ENCODE data around the gene SLC24A3. TPM values are rescaled to one million over a fixed set of nuclear protein-coding genes. Genes with fewer than 3 reads are reported as not detected.

The SLC24A3 gene
- total RNA-seq, 2 donors from 2014 or later, result 1.4 to 3.7 TPM

GRCh38 chr20:19289451-19289850 lies 77.0 kb downstream of the SLC24A3 start:
- H3K9me3 ChIP-seq, result peaks cover 0 to 2% of the 10 kb centered on the region in 2 donors
- TF ChIP-seq, protein P1, sequence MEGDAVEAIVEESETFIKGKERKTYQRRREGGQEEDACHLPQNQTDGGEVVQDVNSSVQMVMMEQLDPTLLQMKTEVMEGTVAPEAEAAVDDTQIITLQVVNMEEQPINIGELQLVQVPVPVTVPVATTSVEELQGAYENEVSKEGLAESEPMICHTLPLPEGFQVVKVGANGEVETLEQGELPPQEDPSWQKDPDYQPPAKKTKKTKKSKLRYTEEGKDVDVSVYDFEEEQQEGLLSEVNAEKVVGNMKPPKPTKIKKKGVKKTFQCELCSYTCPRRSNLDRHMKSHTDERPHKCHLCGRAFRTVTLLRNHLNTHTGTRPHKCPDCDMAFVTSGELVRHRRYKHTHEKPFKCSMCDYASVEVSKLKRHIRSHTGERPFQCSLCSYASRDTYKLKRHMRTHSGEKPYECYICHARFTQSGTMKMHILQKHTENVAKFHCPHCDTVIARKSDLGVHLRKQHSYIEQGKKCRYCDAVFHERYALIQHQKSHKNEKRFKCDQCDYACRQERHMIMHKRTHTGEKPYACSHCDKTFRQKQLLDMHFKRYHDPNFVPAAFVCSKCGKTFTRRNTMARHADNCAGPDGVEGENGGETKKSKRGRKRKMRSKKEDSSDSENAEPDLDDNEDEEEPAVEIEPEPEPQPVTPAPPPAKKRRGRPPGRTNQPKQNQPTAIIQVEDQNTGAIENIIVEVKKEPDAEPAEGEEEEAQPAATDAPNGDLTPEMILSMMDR (IDR thresholded peaks at IDR 0.05), result no peak
- H3K27me3 ChIP-seq, result no peaks in the 10 kb centered on the region
- H3K36me3 ChIP-seq, result no peaks in the 10 kb centered on the region
- H3K4me3 ChIP-seq, result no peak overlapping the region
- DNase-seq (ENCODE audit: low spot score), result peak; percentile 53
- no peak overlapping the region for H3K27ac ChIP-seq
- H3K4me1 ChIP-seq, result no peaks in the 10 kb centered on the region

DNA sequence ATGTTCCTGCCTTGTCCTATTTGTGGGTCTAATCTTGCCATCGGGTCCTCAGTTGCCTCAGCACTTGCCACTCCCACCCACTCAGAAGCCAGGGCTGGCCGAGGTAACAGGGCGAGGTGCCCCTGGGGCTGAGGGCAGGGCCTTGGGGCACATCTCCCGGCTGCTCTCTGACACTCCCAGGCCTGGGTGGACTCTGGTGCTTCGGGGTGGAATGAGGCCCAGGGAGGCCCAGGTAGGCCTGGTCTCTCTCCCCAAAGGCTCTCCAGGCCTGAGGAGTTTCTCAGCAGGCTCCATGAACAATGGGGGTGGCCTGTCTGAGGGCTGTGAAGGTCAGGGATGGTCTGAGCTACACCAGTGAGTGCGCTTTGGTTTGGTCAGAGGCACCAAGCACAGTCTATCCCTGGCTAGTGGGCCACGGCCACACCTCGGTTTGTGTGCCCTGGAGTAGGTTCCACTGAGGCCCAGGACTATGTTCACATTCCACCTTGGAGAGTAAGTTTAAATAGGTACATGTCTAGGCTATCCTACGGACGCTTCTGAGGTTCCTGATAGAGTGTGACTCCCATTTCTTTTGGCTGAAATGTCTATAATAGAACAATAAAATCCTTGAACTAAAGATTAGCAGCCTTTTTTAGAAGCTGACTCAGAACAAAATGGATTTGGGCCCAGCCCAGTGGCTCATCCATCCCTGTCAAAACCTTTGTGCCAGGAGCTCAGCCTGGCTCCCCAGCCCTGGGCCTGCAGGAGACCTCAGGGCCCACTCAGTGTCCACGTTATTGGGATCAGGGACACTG lies 78.8 kb downstream of the SLC24A3 start:
- H3K9me3 ChIP-seq, result peaks cover 0 to 4% of the 10 kb centered on the region in 2 donors
- no peaks in the 10 kb centered on the region for H3K4me1 ChIP-seq
- H3K36me3 ChIP-seq, result no peaks in the 10 kb centered on the region
- DNase-seq (ENCODE audit: low spot score), result peak; percentile 51
- no peak overlapping the region for H3K4me3 ChIP-seq
- H3K27ac ChIP-seq, result no peak overlapping the region
- no peaks in the 10 kb centered on the region for H3K27me3 ChIP-seq
- TF ChIP-seq, protein P1 (IDR thresholded peaks at IDR 0.05), result no peak

DNA sequence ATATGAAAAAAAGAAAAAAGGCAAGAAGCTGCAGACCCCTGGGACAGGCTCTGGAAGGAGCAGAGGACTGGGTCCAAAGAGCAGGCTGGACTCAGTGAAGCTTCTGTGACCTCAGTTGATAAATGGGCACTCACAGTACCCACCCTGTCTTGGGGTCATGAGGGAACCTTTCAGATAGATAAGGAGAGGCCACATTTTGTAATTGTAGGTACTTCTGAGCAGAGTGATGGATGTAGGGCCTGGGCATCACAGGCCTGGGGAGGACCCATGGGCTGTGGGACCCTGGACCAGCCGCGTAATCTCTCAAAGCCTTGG lies 79.3 kb downstream of the SLC24A3 start:
- H3K27ac ChIP-seq, result no peak overlapping the region
- no peaks in the 10 kb centered on the region for H3K4me1 ChIP-seq
- no peaks in the 10 kb centered on the region for H3K36me3 ChIP-seq
- no peak overlapping the region for H3K4me3 ChIP-seq
- peaks cover 0 to 4% of the 10 kb centered on the region in 2 donors for H3K9me3 ChIP-seq
- DNase-seq (ENCODE audit: low spot score), result no peak
- no peaks in the 10 kb centered on the region for H3K27me3 ChIP-seq
- TF ChIP-seq, protein P1 (IDR thresholded peaks at IDR 0.05), result no peak

GRCh38 chr20:19292254-19292653 lies 79.8 kb downstream of the SLC24A3 start:
- no peaks in the 10 kb centered on the region for H3K4me1 ChIP-seq
- TF ChIP-seq, protein P1 (IDR thresholded peaks at IDR 0.05), result no peak
- no peaks in the 10 kb centered on the region for H3K27me3 ChIP-seq
- no peaks in the 10 kb centered on the region for H3K36me3 ChIP-seq
- peaks cover 0 to 4% of the 10 kb centered on the region in 2 donors for H3K9me3 ChIP-seq
- no peak overlapping the region for H3K27ac ChIP-seq
- H3K4me3 ChIP-seq, result no peak overlapping the region
- DNase-seq (ENCODE audit: low spot score), result no peak

DNA sequence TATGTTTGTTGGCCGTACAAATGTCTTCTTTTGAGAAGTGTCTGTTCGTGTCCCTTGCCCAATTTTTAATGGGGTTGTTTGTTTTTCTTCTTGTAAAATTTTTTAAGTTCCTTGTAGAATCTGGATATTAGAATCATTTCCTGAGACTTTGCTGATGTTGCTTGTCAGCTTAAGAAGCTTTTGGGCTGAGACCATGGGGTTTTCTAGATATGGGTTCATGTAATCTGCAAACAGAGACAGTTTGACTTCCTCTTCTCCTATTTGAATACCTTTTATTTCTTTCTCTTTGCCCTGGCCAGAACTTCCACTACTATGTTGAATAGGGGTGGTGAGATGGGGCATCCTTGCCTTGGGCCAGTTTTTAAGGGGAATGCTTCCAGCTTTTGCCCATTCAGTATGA lies 82.6 kb downstream of the SLC24A3 start:
- TF ChIP-seq, protein P1 (IDR thresholded peaks at IDR 0.05), result no peak
- Histone ChIP-seq H3K36me3 (no peaks in the 10 kb centered on the region), H3K4me1 (no peaks in the 10 kb centered on the region), H3K9me3 (peaks cover 0 to 5% of the 10 kb centered on the region in 2 donors), H3K27ac (no peak overlapping the region), H3K4me3 (no peak overlapping the region), H3K27me3 (no peaks in the 10 kb centered on the region)
- DNase-seq (ENCODE audit: low spot score), result no peak

- Histone ChIP-seq H3K27me3 (no peaks in the 10 kb centered on the region), H3K9me3 (peaks cover 0 to 10% of the 10 kb centered on the region in 2 donors), H3K4me3 (no peak overlapping the region), H3K36me3 (no peaks in the 10 kb centered on the region), H3K27ac (no peak overlapping the region), H3K4me1 (no peaks in the 10 kb centered on the region)
- TF ChIP-seq, protein P1 (IDR thresholded peaks at IDR 0.05), result no peak
- DNase-seq (ENCODE audit: low spot score), result no peak
These were observed 86.2 kb downstream of the SLC24A3 start for GRCh38 chr20:19298652-19299051.
